Myocyte (in vitro differentiated cells): ENCODE results near the gene SEMA3G. TPM values are rescaled to one million over a fixed set of nuclear protein-coding genes. Genes with fewer than 3 reads are reported as not detected.

ENCODE experiments used
- DNase-seq: peaks from one replicate; pipeline ENCODE4 v3.0.0-alpha.2; 2012; ENCODE audit warnings: low read depth
- polyA plus RNA-seq: library from polyadenylated mRNA; unstranded; fragments of >200 nt; gene quantifications from one replicate; pipeline ENCODE4 v1.2.1, GENCODE V29; 2012; ENCODE audit warnings: missing spikeins
- total RNA-seq: library from RNA; depleted of rRNA; stranded (reverse); fragments of >200 nt; gene quantifications from 2 replicates; pipeline ENCODE4 v1.2.3, GENCODE V29; 2014

SEMA3G gene
- total RNA-seq: 0.68 and 1.9 TPM in 2 replicates
- polyA plus RNA-seq: 5.6 TPM

GRCh38 chr3:52444860-52445793, at the start of gene SEMA3G:
Gene SEMA3G, minus strand, starts transcription at chr3:52445103. Its CDS starts 76 bp downstream, at chr3:52445027.
- DNase-seq: peak; percentile 54

GRCh38 chr3:52494445-52494844, 49.5 kb upstream of the SEMA3G start:
- no peak for DNase-seq

- no peak for DNase-seq
Observed at GRCh38 chr3:52493232-52494017, 48.5 kb upstream of the SEMA3G start.

- no peak for DNase-seq
Observed at GRCh38 chr3:52492059-52492458, 47.2 kb upstream of the SEMA3G start.

GRCh38 chr3:52490939-52491526, 46.1 kb upstream of the SEMA3G start:
- DNase-seq: no peak

- no peak for DNase-seq
Observed at GRCh38 chr3:52490035-52490938, 45.4 kb upstream of the SEMA3G start.

GRCh38 chr3:52489453-52489852, 44.5 kb upstream of the SEMA3G start:
- no peak for DNase-seq

GRCh38 chr3:52488746-52489145, 43.8 kb upstream of the SEMA3G start:
- DNase-seq: no peak

GRCh38 chr3:52487788-52488691, 43.1 kb upstream of the SEMA3G start:
- DNase-seq: no peak

- DNase-seq: no peak
Observed at GRCh38 chr3:52487050-52487787, 42.3 kb upstream of the SEMA3G start.

GRCh38 chr3:52484680-52485461, 40.0 kb upstream of the SEMA3G start:
- DNase-seq: no peak

- DNase-seq: no peak
Observed at GRCh38 chr3:52483577-52484381, 38.9 kb upstream of the SEMA3G start.

- no peak for DNase-seq
Observed at GRCh38 chr3:52483081-52483480, 38.2 kb upstream of the SEMA3G start.

GRCh38 chr3:52481819-52482521, 37.1 kb upstream of the SEMA3G start:
- DNase-seq: no peak

- DNase-seq: no peak
Observed at GRCh38 chr3:52480768-52481715, 36.1 kb upstream of the SEMA3G start.
